Neural progenitor cell (in vitro differentiated cells): ENCODE results near the gene AVPR1B. TPM values are rescaled to one million over a fixed set of nuclear protein-coding genes. Genes with fewer than 3 reads are reported as not detected.

Experiments
- DNase-seq: peaks from one replicate; pipeline ENCODE4 v3.0.0-alpha.2; 2016; ENCODE audit warnings: low spot score
- H2AFZ ChIP-seq: fragments of 200-600 bp; sonication (generic); replicated peaks from 2 replicates; pipeline ENCODE4 v1.6.1; 2016; ENCODE audit warnings: antibody characterized with exemption
- H3F3A ChIP-seq: fragments of 200-600 bp; sonication (generic); 2 replicates; pipeline ENCODE4 v1.6.1; 2016; ENCODE audit warnings: antibody characterized with exemption, low read depth
- H3K27ac ChIP-seq: fragments of 200-600 bp; sonication (generic); 2 replicates; pipeline ENCODE4 v1.5.1; 2016; ENCODE audit warnings: mild to moderate bottlenecking
- H3K27me3 ChIP-seq: fragments of 200-600 bp; sonication (generic); 2 replicates; pipeline ENCODE4 v1.6.1; 2016; ENCODE audit warnings: mild to moderate bottlenecking, moderate library complexity
- H3K36me3 ChIP-seq: fragments of 200-600 bp; sonication (generic); 2 replicates; pipeline ENCODE4 v1.5.1; 2016
- H3K4me1 ChIP-seq: fragments of 200-600 bp; sonication (generic); 2 replicates; pipeline ENCODE4 v1.6.1; 2016; ENCODE audit warnings: mixed run types
- H3K4me2 ChIP-seq: fragments of 200-600 bp; sonication (generic); 2 replicates; pipeline ENCODE4 v1.6.1; 2016
- H3K4me3 ChIP-seq: fragments of 200-600 bp; sonication (generic); 2 replicates; pipeline ENCODE4 v1.5.1; 2016
- H3K79me2 ChIP-seq: fragments of 200-600 bp; sonication (generic); 2 replicates; pipeline ENCODE4 v1.6.1; 2016; ENCODE audit warnings: low read depth
- H3K9ac ChIP-seq: fragments of 200-600 bp; sonication (generic); 2 replicates; pipeline ENCODE4 v1.6.1; 2016
- H3K9me3 ChIP-seq: fragments of 200-600 bp; sonication (generic); 2 replicates; pipeline ENCODE4 v1.5.1; 2016; ENCODE audit warnings: low read depth
- H4K20me1 ChIP-seq: fragments of 200-600 bp; sonication (generic); 2 replicates; pipeline ENCODE4 v1.6.1; 2016; ENCODE audit warnings: low read depth
- H3K27ac Mint-ChIP-seq: 3 replicates; pipeline ENCODE4 v1.8.0; 2021; ENCODE audit warnings: mixed read lengths
- H3K27me3 Mint-ChIP-seq: 2 replicates; pipeline ENCODE4 v1.8.0; 2022; ENCODE audit warnings: low read depth, mild to moderate bottlenecking, inconsistent platforms, moderate library complexity, mixed read lengths; ENCODE audit not compliant: insufficient read depth
- H3K36me3 Mint-ChIP-seq: 3 replicates; pipeline ENCODE4 v1.8.0; 2021; ENCODE audit warnings: mixed read lengths
- H3K4me1 Mint-ChIP-seq: 3 replicates; pipeline ENCODE4 v1.8.0; 2021; ENCODE audit warnings: mixed read lengths
- H3K4me3 Mint-ChIP-seq: 3 replicates; pipeline ENCODE4 v1.8.0; 2021; ENCODE audit warnings: mild to moderate bottlenecking, moderate library complexity, mixed read lengths
- H3K9me3 Mint-ChIP-seq: 3 replicates; pipeline ENCODE4 v1.8.0; 2020; ENCODE audit warnings: mixed read lengths
- CTCF ChIP-seq: fragments of 200-600 bp; sonication (generic); IDR thresholded peaks from 2 replicates; pipeline ENCODE4 v1.5.1; 2017; ENCODE audit warnings: antibody characterized with exemption, mild to moderate bottlenecking
- EZH2 ChIP-seq: fragments of 200-600 bp; sonication (generic); IDR thresholded peaks from 2 replicates; pipeline ENCODE4 v1.6.1; 2017; ENCODE audit warnings: antibody characterized with exemption, mild to moderate bottlenecking, moderate library complexity
- EZH2phosphoT487 ChIP-seq: fragments of 200-600 bp; sonication (generic); IDR thresholded peaks from 2 replicates; pipeline ENCODE4 v1.6.1; 2017; ENCODE audit warnings: antibody characterized with exemption
- total RNA-seq: library from RNA; depleted of rRNA; stranded (reverse); fragments of >200 nt; gene quantifications from 2 replicates; pipeline ENCODE4 v1.2.3, GENCODE V29; 2015; ENCODE audit warnings: low replicate concordance

Gene AVPR1B
- total RNA-seq, 1 donor from 2014 or later = not detected

GRCh38 chr1:206070627-206071304 lies 46.4 kb downstream of the AVPR1B start:
- Histone ChIP-seq H3F3A (no peaks in the 10 kb centered on the region), H3K27ac (no peak overlapping the region), H2AFZ (no peak overlapping the region), H4K20me1 (no peaks in the 10 kb centered on the region), H3K79me2 (no peaks in the 10 kb centered on the region), H3K27me3 (no peaks in the 10 kb centered on the region), H3K9me3 (no peaks in the 10 kb centered on the region), H3K36me3 (no peaks in the 10 kb centered on the region), H3K4me3 (no peak overlapping the region), H3K9ac (no peak overlapping the region), H3K4me1 (peaks cover 6% of the 10 kb centered on the region), H3K4me2 (no peak overlapping the region)
- peaks cover 18% of the 10 kb centered on the region for H3K4me1 Mint-ChIP-seq
- no peak for TF ChIP-seq CTCF
- TF ChIP-seq EZH2phosphoT487 = no peak
- no peak for TF ChIP-seq EZH2
- H3K9me3 Mint-ChIP-seq = no peaks in the 10 kb centered on the region
- no peak overlapping the region for H3K27ac Mint-ChIP-seq
- DNase-seq = no peak
- no peak overlapping the region for H3K4me3 Mint-ChIP-seq
- peaks cover 3% of the 10 kb centered on the region for H3K27me3 Mint-ChIP-seq
- H3K36me3 Mint-ChIP-seq = no peaks in the 10 kb centered on the region

GRCh38 chr1:206068314-206068713 lies 48.9 kb downstream of the AVPR1B start:
- H3K27ac Mint-ChIP-seq = no peak overlapping the region
- H3K9me3 Mint-ChIP-seq = peaks cover 2% of the 10 kb centered on the region
- Histone ChIP-seq H3F3A (no peaks in the 10 kb centered on the region), H3K9ac (no peak overlapping the region), H3K4me2 (no peak overlapping the region), H4K20me1 (no peaks in the 10 kb centered on the region), H3K27ac (no peak overlapping the region), H3K4me3 (no peak overlapping the region), H3K4me1 (peaks cover 6% of the 10 kb centered on the region), H2AFZ (no peak overlapping the region), H3K79me2 (no peaks in the 10 kb centered on the region), H3K9me3 (no peaks in the 10 kb centered on the region), H3K27me3 (no peaks in the 10 kb centered on the region), H3K36me3 (no peaks in the 10 kb centered on the region)
- H3K4me1 Mint-ChIP-seq = peaks cover 25% of the 10 kb centered on the region
- DNase-seq = no peak
- no peak overlapping the region for H3K4me3 Mint-ChIP-seq
- TF ChIP-seq EZH2 (no peak), EZH2phosphoT487 (no peak), CTCF (no peak)
- no peaks in the 10 kb centered on the region for H3K36me3 Mint-ChIP-seq
- H3K27me3 Mint-ChIP-seq = peaks cover 3% of the 10 kb centered on the region

GRCh38 chr1:206067486-206068227 lies 49.5 kb downstream of the AVPR1B start:
- no peak overlapping the region for H3K4me2 ChIP-seq
- no peaks in the 10 kb centered on the region for H4K20me1 ChIP-seq
- H3K4me3 Mint-ChIP-seq = no peak overlapping the region
- no peak overlapping the region for H3K9ac ChIP-seq
- TF ChIP-seq EZH2phosphoT487 (no peak), CTCF (no peak), EZH2 (no peak)
- peaks cover 9% of the 10 kb centered on the region for H3K9me3 Mint-ChIP-seq
- no peaks in the 10 kb centered on the region for H3K9me3 ChIP-seq
- no peaks in the 10 kb centered on the region for H3K36me3 ChIP-seq
- H3K27me3 ChIP-seq = no peaks in the 10 kb centered on the region
- H3K4me1 Mint-ChIP-seq = peaks cover 25% of the 10 kb centered on the region
- H3K27ac ChIP-seq = no peak overlapping the region
- H2AFZ ChIP-seq = no peak overlapping the region
- peaks cover 8% of the 10 kb centered on the region for H3K27me3 Mint-ChIP-seq
- H3K4me1 ChIP-seq = peaks cover 6% of the 10 kb centered on the region
- no peaks in the 10 kb centered on the region for H3F3A ChIP-seq
- DNase-seq = no peak
- H3K36me3 Mint-ChIP-seq = peaks cover 4% of the 10 kb centered on the region
- no peaks in the 10 kb centered on the region for H3K79me2 ChIP-seq
- no peak overlapping the region for H3K4me3 ChIP-seq
- no peak overlapping the region for H3K27ac Mint-ChIP-seq
